Motor neuron (in vitro differentiated cells): ENCODE results near the gene FXR2. TPM values are rescaled to one million over a fixed set of nuclear protein-coding genes. Genes with fewer than 3 reads are reported as not detected.

Experiments
- ATAC-seq, 8 experiments: fragments of 200-7000 bp; cut with Tn5 transposase; replicated peaks in 6 of 8; 2 replicates each; pipeline ENCODE4 v1.8.0; 2021; ENCODE audit warnings: mild to moderate bottlenecking in 8 of 8, moderate library complexity in 8 of 8
- H3K27ac ChIP-seq, 2 donors: fragments of 250-450 bp; sonication (Bioruptor Pico); 2 replicates each; pipeline ENCODE4 v1.9.0; 2021; ENCODE audit warnings: antibody characterized with exemption in 2 of 2, mild to moderate bottlenecking in 2 of 2, moderate library complexity in 1 of 2
- H3K4me1 ChIP-seq, 2 donors: fragments of 250-450 bp; sonication (Bioruptor Pico); replicated peaks in 1 of 2; 2 replicates each; pipeline ENCODE4 v1.6.1; 2021; ENCODE audit warnings: antibody characterized with exemption in 2 of 2, mild to moderate bottlenecking in 2 of 2, moderate library complexity in 1 of 2
- H3K4me3 ChIP-seq, 5 donors: fragments of 250-450 bp; sonication (Bioruptor Pico); 2 replicates each; pipeline ENCODE4 v1.9.0; 2021; ENCODE audit warnings: antibody characterized with exemption in 5 of 5, mild to moderate bottlenecking in 5 of 5, moderate library complexity in 4 of 5
- WGBS, 10 experiments: fragments of 450-650 bp; shearing (Covaris generic); methylation state at CpG; one replicate each; pipeline ENCODE4 v1.0.0; 2022; 5-methylcytosine and 5-hydroxymethylcytosine counted together
- in situ Hi-C, 9 experiments: fragments of 400-800 bp; cut with MboI; loops; one replicate each; pipeline ENCODE4 v1.15.0; 2021; ENCODE audit warnings: low sequenced_read_pairs in 9 of 9, low pct_unique_long_range_greater_than_20kb in 2 of 9; ENCODE audit not compliant: unreplicated experiment in 9 of 9
- total RNA-seq, 8 experiments: library from RNA; unstranded; fragments of 300-600 nt; gene quantifications; 2 replicates each; pipeline versions ENCODE4 v1.2.3 to v1.2.4, GENCODE V29; 2022

The FXR2 gene
- total RNA-seq, 8 experiments from 2014 or later, result 33.0 to 53.4 (median 46.1) TPM

DNA sequence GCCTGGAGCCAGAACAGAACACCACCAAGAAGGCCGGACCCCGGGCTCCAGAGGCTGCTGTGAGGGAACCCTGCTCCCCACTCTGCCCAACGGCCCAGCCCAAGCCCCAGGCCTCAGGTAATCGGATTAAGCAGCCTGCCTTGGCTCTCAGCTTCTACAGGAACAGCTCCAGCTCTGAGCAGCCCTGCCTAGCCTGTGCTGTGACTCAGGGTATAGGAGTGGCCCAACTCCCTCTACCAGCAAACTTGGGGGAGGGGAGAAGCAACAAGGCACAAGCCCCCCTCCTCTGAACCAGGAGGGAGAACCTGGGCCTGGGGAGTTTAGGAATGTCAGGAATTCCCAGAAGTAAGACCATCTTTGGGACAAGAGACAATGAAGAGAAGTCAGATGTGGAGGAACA, 24.0 kb downstream of the FXR2 start:
- peaks cover 4 to 6% of the 10 kb centered on the region in 2 donors for H3K4me1 ChIP-seq
- ATAC-seq, result peak in 3 of 8 experiments; percentile 49 to 58 (median 56)
- in situ Hi-C loops, result no loop called here
- no peak overlapping the region for H3K4me3 ChIP-seq
- H3K27ac ChIP-seq, result no peak overlapping the region
- 20 to 80% (median 56%) methylated on average over 1 to 2 of the region's 4 CpGs; no CpG with 5 or more reads in 7 of the 10 experiments for WGBS, 10 experiments

DNA sequence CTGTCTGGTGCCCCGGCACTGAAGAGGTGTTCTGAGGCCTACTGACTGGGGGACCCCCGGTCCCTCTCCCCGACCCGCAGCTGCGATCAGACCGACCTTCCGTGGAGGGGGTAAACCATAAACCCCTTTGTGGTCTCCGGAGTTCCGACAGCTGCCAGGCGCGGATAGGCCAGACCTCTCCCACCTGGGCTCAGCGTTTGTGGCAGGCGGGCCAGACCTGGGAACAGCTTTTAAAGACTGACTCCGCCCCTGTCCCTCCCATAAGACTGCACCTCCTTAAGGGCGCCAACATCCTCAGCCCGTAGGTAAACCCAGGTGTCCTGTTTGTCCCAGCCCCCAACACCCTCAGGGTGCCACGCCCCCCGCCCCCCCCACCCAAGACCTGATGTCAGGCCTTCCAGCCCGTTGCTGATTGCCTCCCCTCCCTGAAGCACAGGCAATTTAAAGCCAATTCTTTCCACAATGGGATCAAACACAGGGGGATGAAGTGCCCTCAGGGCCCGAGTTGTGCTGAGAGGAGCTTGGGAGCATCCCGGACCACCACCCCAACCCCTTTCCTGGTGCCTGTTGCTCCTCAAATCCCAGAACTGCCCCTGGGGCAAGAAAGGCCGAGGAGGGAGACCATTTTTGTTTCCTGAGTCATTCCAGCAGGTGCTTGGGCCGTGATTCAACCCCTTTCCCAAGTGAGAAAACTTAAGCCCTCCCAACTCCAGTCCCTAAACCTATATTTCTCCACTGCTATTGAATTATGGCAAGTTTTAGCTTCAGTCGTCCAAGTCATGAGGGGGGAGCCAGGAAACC, 24.6 kb downstream of the FXR2 start, which contains the start of gene SOX15:
TSS of gene SOX15 (minus strand) at position 204 of the 801 bp plus-strand sequence. CDS start 418 bp downstream, outside the sequence.
- 0 to 100% (median 60%) methylated on average over 1 to 7 of the region's 24 CpGs; no CpG with 5 or more reads in 4 of the 10 experiments for WGBS, 10 experiments
- in situ Hi-C loops, result no loop called here
- Histone ChIP-seq H3K27ac (peak within 1 kb of the TSS in 1 of 2 donors; percentile 47), H3K4me1 (peaks cover 5 to 6% of the 10 kb centered on the region in 2 donors), H3K4me3 (peak within 1 kb of the TSS; percentile 5 to 33 (median 21))
- ATAC-seq, result peak in 4 of 8 experiments; percentile 3 to 9 (median 5)

DNA sequence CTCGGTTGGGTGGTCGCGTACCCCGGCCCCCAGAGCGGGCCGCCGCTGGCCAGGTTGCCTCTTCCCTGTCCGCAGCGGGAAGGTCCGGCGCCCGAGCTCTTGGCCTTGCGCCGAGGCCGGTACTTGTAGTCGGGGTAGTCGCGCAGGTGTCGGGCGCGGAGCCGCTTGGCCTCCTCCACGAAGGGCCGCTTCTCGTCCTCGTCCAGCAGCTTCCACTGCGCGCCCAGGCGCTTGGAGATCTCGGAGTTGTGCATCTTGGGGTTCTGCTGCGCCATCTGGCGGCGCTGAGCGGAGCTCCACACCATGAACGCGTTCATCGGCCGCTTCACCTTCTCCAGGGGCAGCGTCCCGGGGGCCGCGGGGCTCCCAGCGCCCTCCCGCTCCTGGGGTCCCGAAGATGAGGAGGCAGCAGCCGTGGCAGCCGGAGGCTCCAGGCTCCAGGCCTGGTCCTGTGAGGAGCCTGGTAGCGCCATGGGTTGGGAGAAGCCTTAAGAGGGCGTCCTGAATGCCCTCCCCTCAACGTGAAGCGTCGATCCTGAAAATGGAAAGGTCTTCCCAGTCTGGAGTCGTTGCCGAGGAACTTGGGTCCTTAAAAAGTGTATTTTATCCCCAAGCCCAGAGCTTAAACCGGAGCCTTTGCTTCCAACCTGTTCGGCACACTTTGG, 25.4 kb downstream of the FXR2 start:
- in situ Hi-C loops, result no loop called here
- peaks cover 11 to 13% of the 10 kb centered on the region in 2 donors for H3K4me1 ChIP-seq
- 0 to 100% (median 20%) methylated on average over 1 to 5 of the region's 56 CpGs; no CpG with 5 or more reads in 3 of the 10 experiments for WGBS, 10 experiments
- H3K4me3 ChIP-seq, result peak overlapping the region; percentile 5 to 33 (median 21)
- peak overlapping the region in 1 of 2 donors; percentile 47 for H3K27ac ChIP-seq
- ATAC-seq, result peak; percentile 45 to 88 (median 79)

DNA sequence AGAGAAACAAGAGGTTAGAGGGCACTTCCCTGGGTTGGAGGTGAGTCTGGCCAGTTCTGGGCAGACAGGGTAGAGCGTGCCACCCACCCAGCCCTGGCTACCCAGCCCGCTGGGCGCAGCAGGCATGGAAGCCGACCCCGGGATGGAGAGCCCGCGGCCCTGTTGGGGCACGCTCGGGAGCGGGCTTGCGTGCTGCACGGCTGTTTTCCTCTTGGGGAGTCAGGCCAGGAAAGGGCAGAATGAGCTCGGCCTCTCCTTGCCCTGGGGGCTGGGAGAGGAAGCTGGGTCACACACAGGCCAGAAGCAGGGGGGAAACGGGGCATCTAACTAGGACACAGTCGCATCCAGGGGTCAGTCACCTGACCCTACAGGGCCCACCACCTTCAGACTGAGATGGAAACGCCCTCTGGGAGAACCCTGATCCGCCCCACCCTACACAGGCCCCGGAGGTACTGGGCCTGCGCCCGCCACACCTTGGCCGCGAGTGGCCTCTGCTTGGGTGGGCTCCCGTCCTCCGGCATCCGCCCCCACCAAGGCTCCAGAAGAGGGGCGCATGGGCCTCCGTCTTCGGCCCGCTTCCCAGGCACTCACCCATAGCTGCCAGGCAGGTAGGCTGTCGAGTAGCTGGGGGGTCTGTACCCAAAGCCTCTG, 26.0 kb downstream of the FXR2 start:
- peaks cover 11 to 14% of the 10 kb centered on the region in 2 donors for H3K4me1 ChIP-seq
- H3K4me3 ChIP-seq, result peak overlapping the region in 4 of 5 donors; percentile 11 to 33 (median 24)
- peak; percentile 2 to 21 (median 5) for ATAC-seq
- H3K27ac ChIP-seq, result peak overlapping the region in 1 of 2 donors; percentile 47
- in situ Hi-C loops, result no loop called here
- WGBS, 10 experiments, result 100% methylated on average over 1 to 3 of the region's 30 CpGs; no CpG with 5 or more reads in 8 of the 10 experiments

DNA sequence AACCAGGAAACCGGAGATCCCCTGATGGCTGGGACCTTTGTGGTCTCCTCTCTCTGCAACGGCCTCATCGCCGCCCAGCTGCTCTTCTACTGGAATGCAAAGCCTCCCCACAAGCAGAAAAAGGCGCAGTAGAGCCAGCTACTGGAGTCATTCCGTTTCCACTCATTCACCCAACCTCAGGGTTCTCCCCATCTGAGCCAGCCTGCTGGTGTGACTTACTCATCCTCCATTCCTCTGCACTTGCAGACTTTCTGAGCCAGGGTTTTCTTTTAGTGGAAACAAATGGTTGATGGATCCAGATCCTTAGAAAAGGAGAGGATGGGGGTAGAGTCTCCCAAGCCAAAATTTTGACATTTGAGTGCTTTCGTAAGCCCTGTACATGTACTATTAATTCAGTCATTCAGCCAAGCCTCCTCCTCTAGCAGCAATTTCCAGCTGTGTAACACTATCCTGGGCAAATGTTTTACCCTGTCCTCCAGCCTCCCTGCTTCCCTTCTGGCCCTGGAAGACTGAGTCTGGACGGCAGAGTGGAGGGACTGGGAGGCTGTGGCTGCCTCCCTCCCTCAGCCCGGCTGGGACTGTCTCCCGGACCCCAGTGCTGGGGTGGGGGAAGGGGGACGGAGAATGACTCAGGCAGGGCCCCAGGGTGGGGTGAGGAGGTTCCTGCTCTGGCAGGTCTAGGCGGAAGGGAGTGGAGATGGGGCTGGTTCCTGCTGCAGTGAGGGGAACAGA, 27.1 kb downstream of the FXR2 start:
- Histone ChIP-seq H3K4me1 (peaks cover 19 to 22% of the 10 kb centered on the region in 2 donors), H3K27ac (no peak overlapping the region), H3K4me3 (no peak overlapping the region)
- 0 to 100% (median 97%) methylated on average over 1 to 6 of the region's 12 CpGs; no CpG with 5 or more reads in 5 of the 10 experiments for WGBS, 10 experiments
- peak in 2 of 8 experiments; percentile 5 to 9 for ATAC-seq
- in situ Hi-C loops, result no loop called here

DNA sequence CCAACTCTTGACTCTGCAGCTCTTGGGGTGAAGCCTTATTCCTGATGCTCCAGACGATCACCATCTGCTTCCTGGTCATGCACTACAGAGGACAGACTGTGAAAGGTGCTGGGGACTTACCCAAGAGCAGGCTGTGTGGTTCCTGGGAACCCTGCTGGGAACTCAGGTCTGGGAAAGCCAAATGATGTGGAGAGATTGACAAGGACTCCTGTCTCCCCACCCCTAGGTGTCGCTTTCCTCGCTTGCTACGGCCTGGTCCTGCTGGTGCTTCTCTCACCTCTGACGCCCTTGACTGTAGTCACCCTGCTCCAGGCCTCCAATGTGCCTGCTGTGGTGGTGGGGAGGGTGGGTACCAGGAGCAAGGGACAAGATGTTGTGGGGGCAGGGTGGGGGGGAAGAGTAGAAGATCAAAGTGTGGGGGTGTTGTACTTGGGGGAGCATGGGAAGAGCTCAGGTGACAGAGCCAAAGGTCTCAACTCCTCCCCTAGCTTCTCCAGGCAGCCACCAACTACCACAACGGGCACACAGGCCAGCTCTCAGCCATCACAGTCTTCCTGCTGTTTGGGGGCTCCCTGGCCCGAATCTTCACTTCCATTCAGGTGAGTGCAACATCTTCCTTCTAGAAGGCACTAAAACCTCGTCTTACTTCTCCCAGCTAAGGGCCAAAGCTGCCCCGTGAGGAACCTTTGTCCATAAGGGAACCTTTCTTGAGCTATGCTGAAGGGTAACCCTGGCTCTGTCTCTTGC, 27.9 kb downstream of the FXR2 start:
- Histone ChIP-seq H3K4me1 (peaks cover 26% of the 10 kb centered on the region in 2 donors), H3K27ac (no peak overlapping the region), H3K4me3 (no peak overlapping the region)
- in situ Hi-C loops, result no loop called here
- 60 to 100% (median 85%) methylated on average over 1 to 5 of the region's 9 CpGs; no CpG with 5 or more reads in 4 of the 10 experiments for WGBS, 10 experiments
- ATAC-seq, result no peak

DNA sequence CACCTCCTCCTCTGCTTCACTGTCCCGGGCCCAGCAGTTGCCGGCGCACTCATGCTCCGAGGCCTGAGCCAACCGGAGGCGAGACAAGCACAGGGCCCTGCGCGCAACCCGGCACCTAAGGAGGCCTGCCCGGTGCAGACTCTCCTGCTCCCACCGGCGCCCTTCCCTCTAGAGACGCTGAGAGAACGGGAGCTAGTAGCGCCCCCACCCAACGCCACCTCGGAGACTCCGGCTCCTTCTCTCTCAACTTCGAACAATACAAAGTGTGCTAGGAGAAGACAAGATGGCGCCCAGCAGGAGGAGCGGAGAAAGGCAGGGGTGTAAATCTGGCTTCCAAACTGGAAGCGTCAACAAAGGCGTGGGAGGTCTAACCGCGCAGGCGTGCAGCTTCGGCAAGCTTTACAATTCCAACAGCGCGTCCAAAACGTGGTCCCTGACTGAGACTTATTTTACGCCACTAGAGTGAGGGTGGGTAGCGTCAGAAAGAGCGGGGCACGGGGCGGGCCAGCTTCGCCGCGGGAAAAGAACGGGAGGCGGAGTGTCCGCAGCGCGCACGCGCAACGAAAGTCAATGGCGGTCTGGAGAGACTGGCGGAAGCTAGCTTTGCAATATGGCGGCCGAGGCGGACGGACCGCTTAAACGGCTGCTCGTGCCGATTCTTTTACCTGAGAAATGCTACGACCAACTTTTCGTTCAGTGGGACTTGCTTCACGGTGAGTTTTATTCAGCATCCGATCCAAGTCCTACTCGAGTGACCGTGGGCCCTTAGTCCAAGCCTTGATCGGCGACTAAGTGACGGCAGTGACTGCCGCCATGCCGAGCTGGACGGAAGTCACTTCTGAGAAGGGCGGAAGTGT, 31.2 kb downstream of the FXR2 start, which contains the start of gene MPDU1:
TSS of gene MPDU1 (plus strand) at position 600 of the 857 bp plus-strand sequence. CDS start at position 611, 11 bp downstream.
- H3K4me3 ChIP-seq, result peak within 1 kb of the TSS; percentile 63 to 75 (median 70)
- H3K4me1 ChIP-seq, result peaks cover 24 to 29% of the 10 kb centered on the region in 2 donors
- ATAC-seq, result peak; percentile 35 to 86 (median 76)
- in situ Hi-C loops, result no loop called here
- WGBS, 10 experiments, result 0 to 19% (median 1%) methylated on average over 5 to 39 of the region's 69 CpGs; no CpG with 5 or more reads in 4 of the 10 experiments
- peak within 1 kb of the TSS; percentile 99 for H3K27ac ChIP-seq

DNA sequence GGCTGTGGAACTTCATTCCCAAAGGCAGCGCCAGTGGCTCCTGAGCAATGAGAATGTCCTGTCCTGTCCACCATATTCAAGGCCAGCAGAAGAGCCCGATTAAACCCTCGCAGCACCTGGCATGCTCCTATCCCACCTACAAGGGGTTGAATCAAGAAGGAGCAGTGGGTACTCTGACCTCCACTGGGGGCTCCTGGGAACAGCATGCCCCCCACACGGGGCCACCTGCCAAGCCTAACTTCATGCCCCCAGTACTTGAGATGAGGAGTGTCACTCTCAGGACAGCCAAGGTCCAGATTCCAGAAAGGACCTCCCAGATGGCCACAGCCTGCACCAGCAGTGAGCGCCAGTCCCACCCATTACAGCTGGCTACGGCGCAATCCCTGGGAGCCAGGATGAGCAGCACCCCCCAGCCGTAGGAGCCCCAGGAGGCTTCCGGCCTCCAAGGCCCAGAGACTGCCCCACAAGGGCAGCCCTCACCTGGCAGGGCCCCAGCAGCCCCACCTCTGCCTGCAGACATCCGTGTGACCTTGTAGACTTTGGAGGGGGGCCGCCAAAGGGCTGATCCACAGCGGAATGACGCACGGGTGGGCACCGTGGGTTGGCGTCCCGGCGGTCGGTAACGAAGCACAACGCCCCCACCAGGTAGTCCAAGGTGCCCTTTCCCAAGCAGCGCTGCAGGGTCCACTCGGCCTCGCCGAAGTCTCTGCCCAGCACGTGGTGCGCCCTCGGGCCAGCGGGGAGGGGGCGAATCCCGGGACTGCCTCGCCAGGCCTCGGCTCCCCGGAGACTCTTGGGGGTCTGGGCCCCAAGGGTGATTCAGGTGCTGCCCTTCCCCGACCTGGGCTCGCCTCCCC, 32.1 kb downstream of the FXR2 start:
- Histone ChIP-seq H3K4me1 (peaks cover 24 to 29% of the 10 kb centered on the region in 2 donors), H3K4me3 (peak overlapping the region; percentile 15 to 75 (median 70)), H3K27ac (peak overlapping the region; percentile 99)
- ATAC-seq, result no peak
- in situ Hi-C loops, result no loop called here
- WGBS, 10 experiments, result 83 to 100% (median 95%) methylated on average over 1 to 12 of the region's 36 CpGs; no CpG with 5 or more reads in 6 of the 10 experiments

DNA sequence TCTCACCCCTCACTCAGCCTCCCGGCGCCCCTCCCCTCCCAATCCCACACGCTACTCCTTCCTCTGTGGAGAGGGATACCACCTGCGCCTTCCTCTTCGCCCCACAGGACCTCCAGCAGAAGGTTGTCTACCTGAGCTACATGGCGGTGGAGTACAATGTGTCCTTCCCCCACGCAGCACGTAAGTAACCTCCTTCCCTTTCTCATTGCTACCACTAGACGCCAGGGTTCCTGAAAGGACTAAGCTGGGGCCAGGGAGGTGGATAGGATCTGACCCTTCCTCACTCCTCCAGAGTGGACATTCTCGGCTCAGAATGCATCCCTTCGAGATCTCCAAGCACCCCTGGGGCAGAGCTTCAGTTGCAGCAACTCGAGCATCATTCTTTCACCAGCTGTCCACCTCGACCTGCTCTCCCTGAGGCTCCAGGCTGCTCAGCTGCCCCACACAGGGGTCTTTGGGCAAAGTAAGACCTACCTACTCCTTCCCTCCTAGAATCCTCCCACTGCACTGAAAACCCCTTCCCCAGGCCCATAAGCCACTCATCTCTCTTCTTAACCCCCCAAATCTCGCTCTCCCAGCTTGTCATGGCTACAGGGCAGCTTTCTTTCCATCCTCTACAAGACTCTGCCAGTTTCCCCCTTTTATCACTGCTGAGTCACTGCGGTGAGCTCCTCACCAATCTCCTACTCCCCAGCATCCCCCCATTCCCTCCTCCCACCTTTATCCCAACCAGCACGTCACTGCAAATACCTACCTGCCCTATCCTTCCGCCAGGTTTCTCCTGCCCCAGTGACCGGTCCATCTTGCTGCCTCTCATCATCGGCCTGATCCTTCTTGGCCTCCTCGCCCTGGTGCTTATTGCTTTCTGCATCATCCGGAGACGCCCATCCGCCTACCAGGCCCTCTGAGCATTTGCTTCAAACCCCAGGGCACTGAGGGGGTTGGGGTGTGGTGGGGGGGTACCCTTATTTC, 33.8 kb downstream of the FXR2 start:
- in situ Hi-C loops, result no loop called here
- no peak for ATAC-seq
- no peak overlapping the region for H3K4me3 ChIP-seq
- no peak overlapping the region for H3K27ac ChIP-seq
- peaks cover 24 to 29% of the 10 kb centered on the region in 2 donors for H3K4me1 ChIP-seq
- 20 to 100% (median 91%) methylated on average over 1 to 17 of the region's 23 CpGs; no CpG with 5 or more reads in 2 of the 10 experiments for WGBS, 10 experiments
